ENCODE measurements around the gene SLC25A14. TPM values are rescaled to one million over a fixed set of nuclear protein-coding genes. Genes with fewer than 3 reads are reported as not detected.
"Not testable (repeated sequence)": the region's sequence is repeated elsewhere in the genome, so short reads cannot be mapped to it uniquely, and the experiment has no call there.

SLC25A14 gene
- total RNA-seq, 1 experiment from 2014 or later, result 8.3 TPM

DNA sequence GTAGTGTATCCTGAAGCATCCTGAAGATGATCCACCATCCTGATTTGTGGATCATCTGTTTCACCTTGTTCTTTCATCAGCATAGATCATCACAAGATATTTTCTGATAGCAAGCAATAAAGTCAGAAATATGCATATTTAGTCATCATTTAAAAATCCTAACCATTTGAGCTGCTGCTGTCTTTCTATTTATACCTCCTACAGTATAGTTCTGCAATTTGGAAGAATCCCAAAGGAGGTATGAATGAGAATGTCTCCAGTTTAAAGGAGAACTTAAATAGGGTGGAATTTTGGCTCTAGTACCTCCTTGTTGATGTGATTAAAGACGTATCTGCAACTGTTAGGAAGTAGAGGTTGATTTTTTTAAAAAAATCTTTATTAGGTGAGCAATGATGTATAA lies 7.6 kb downstream of the SLC25A14 start:
- H3K9me3 ChIP-seq, result no peaks in the 10 kb centered on the region
- DNase-seq, result no peak
- H3K4me1 Mint-ChIP-seq (ENCODE audit: low read depth, unreplicated experiment), result no peaks in the 10 kb centered on the region
- H3K9me3 Mint-ChIP-seq (ENCODE audit: unreplicated experiment), result no peaks in the 10 kb centered on the region
- no peak overlapping the region for H3K27ac Mint-ChIP-seq (ENCODE audit: unreplicated experiment)
- no peaks in the 10 kb centered on the region for H3K27me3 ChIP-seq (replicated peaks; ENCODE audit: control insufficient read depth, insufficient read depth, low read length)
- ChIA-PET POLR2A (no interaction called here), CTCF (no interaction called here)
- no peaks in the 10 kb centered on the region for H3K27me3 Mint-ChIP-seq (ENCODE audit: insufficient read depth, unreplicated experiment)
- H3K4me3 Mint-ChIP-seq (ENCODE audit: unreplicated experiment), result no peak overlapping the region
- intact Hi-C loops (cut with micrococcal nuclease; ENCODE audit: unreplicated experiment), result no loop called here
- no peak overlapping the region for H3K4me3 ChIP-seq (ENCODE audit: low read depth, low read length)
- no peaks in the 10 kb centered on the region for H3K36me3 Mint-ChIP-seq (ENCODE audit: insufficient read depth, unreplicated experiment)
- H3K4me1 ChIP-seq, result no peaks in the 10 kb centered on the region
- TF ChIP-seq, protein P1, sequence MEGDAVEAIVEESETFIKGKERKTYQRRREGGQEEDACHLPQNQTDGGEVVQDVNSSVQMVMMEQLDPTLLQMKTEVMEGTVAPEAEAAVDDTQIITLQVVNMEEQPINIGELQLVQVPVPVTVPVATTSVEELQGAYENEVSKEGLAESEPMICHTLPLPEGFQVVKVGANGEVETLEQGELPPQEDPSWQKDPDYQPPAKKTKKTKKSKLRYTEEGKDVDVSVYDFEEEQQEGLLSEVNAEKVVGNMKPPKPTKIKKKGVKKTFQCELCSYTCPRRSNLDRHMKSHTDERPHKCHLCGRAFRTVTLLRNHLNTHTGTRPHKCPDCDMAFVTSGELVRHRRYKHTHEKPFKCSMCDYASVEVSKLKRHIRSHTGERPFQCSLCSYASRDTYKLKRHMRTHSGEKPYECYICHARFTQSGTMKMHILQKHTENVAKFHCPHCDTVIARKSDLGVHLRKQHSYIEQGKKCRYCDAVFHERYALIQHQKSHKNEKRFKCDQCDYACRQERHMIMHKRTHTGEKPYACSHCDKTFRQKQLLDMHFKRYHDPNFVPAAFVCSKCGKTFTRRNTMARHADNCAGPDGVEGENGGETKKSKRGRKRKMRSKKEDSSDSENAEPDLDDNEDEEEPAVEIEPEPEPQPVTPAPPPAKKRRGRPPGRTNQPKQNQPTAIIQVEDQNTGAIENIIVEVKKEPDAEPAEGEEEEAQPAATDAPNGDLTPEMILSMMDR (IDR thresholded peaks at IDR 0.05; ENCODE audit: insufficient read depth in 1 of 2, low read depth in 1 of 2, low read length in 1 of 2, severe bottlenecking in 1 of 2, unreplicated experiment in 1 of 2), result no peak
- BruUV-seq (replicated peaks), result no TSS peak
- H3K36me3 ChIP-seq (ENCODE audit: control insufficient read depth, insufficient read depth, low read length), result no peaks in the 10 kb centered on the region

DNA sequence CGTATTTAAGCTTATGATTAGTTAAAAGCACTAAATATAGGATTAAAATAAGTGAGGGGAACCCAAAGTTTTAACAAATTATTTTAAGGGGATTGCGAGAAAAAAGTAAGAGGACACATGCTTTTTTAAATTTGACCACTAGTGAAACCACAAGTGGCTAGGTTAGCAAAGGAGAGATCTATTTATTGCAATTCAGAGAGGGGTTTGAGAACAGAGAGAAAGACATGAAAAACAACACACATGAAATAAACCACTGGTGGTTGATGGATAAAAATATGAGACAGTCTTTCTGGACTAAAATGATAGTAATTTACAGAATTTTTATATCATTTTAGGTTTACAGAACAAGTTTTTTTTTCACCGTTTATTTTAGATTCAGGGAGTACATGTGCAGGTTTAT lies 11.8 kb downstream of the SLC25A14 start:
- intact Hi-C loops (cut with micrococcal nuclease; ENCODE audit: unreplicated experiment), result no loop called here
- H3K36me3 ChIP-seq (ENCODE audit: control insufficient read depth, insufficient read depth, low read length), result no peaks in the 10 kb centered on the region
- Mint-ChIP-seq H3K4me3 (ENCODE audit: unreplicated experiment) (no peak overlapping the region), H3K27me3 (ENCODE audit: insufficient read depth, unreplicated experiment) (no peaks in the 10 kb centered on the region), H3K4me1 (ENCODE audit: low read depth, unreplicated experiment) (no peaks in the 10 kb centered on the region), H3K27ac (ENCODE audit: unreplicated experiment) (no peak overlapping the region), H3K9me3 (ENCODE audit: unreplicated experiment) (no peaks in the 10 kb centered on the region), H3K36me3 (ENCODE audit: insufficient read depth, unreplicated experiment) (no peaks in the 10 kb centered on the region)
- ChIA-PET POLR2A (no interaction called here), CTCF (no interaction called here)
- no peak for DNase-seq
- H3K4me3 ChIP-seq (ENCODE audit: low read depth, low read length), result no peak overlapping the region
- H3K4me1 ChIP-seq, result no peaks in the 10 kb centered on the region
- no TSS peak for BruUV-seq (replicated peaks)
- no peaks in the 10 kb centered on the region for H3K27me3 ChIP-seq (replicated peaks; ENCODE audit: control insufficient read depth, insufficient read depth, low read length)
- no peaks in the 10 kb centered on the region for H3K9me3 ChIP-seq
- TF ChIP-seq, protein P1 (IDR thresholded peaks at IDR 0.05; ENCODE audit: insufficient read depth in 1 of 2, low read depth in 1 of 2, low read length in 1 of 2, severe bottlenecking in 1 of 2, unreplicated experiment in 1 of 2), result no peak

DNA sequence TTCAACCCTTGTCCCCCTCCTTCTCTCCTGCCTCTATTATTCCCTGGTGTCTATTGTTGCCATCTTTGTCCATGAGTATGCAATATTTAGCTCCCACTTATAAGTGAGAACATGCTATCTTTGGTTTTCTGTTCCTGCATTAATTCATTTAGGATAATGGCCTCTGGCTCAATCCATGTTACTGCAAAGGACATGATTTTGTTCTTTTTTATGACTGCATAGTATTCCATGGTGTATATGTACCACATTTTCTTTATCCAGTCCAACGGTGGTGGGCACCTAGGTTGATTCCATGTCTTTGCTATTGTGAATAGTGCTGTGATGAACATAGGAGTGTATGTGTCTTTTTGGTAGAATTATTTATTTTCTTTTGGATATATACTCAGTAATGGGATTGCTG lies 12.3 kb downstream of the SLC25A14 start:
- BruUV-seq (replicated peaks); H3K4me1 Mint-ChIP-seq (ENCODE audit: low read depth, unreplicated experiment); POLR2A ChIA-PET; H3K9me3 ChIP-seq; H3K27ac Mint-ChIP-seq (ENCODE audit: unreplicated experiment); H3K4me3 ChIP-seq (ENCODE audit: low read depth, low read length); intact Hi-C loops (cut with micrococcal nuclease; ENCODE audit: unreplicated experiment); DNase-seq; H3K9me3 Mint-ChIP-seq (ENCODE audit: unreplicated experiment); H3K27me3 ChIP-seq (replicated peaks; ENCODE audit: control insufficient read depth, insufficient read depth, low read length); H3K27me3 Mint-ChIP-seq (ENCODE audit: insufficient read depth, unreplicated experiment); H3K36me3 Mint-ChIP-seq (ENCODE audit: insufficient read depth, unreplicated experiment); CTCF ChIA-PET; H3K4me1 ChIP-seq; H3K36me3 ChIP-seq (ENCODE audit: control insufficient read depth, insufficient read depth, low read length); H3K4me3 Mint-ChIP-seq (ENCODE audit: unreplicated experiment): not testable (repeated sequence)

DNA sequence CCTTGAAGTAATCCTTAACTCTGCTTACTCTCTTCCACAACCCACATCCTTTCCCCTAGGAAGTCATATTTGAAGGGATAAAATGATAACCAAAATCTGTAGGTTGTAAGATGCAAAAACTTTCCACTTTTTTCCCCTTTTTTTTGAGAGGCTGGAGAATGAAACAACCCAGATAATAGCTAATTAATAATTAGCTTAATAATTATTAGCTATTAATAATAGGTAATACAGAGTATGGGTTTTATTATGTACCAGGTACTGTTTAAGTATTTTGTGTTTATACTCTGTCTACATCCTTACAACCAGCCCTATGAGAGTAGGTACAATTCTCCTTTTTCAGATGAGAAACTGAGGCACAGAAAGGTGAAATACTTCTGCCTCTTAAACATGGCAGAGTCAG lies 36.4 kb downstream of the SLC25A14 start:
- ChIA-PET POLR2A (no interaction called here), CTCF (no interaction called here)
- intact Hi-C loops (cut with micrococcal nuclease; ENCODE audit: unreplicated experiment), result no loop called here
- Mint-ChIP-seq H3K27me3 (ENCODE audit: insufficient read depth, unreplicated experiment) (no peaks in the 10 kb centered on the region), H3K4me1 (ENCODE audit: low read depth, unreplicated experiment) (no peaks in the 10 kb centered on the region), H3K4me3 (ENCODE audit: unreplicated experiment) (no peak overlapping the region), H3K27ac (ENCODE audit: unreplicated experiment) (no peak overlapping the region), H3K9me3 (ENCODE audit: unreplicated experiment) (no peaks in the 10 kb centered on the region), H3K36me3 (ENCODE audit: insufficient read depth, unreplicated experiment) (no peaks in the 10 kb centered on the region)
- Histone ChIP-seq H3K36me3 (ENCODE audit: control insufficient read depth, insufficient read depth, low read length) (no peaks in the 10 kb centered on the region), H3K4me3 (ENCODE audit: low read depth, low read length) (no peak overlapping the region), H3K9me3 (no peaks in the 10 kb centered on the region), H3K27me3 (replicated peaks; ENCODE audit: control insufficient read depth, insufficient read depth, low read length) (no peaks in the 10 kb centered on the region), H3K4me1 (no peaks in the 10 kb centered on the region)
- DNase-seq, result no peak
- no TSS peak for BruUV-seq (replicated peaks)
- TF ChIP-seq, protein P1 (IDR thresholded peaks at IDR 0.05; ENCODE audit: insufficient read depth in 1 of 2, low read depth in 1 of 2, low read length in 1 of 2, severe bottlenecking in 1 of 2, unreplicated experiment in 1 of 2), result no peak
